Measurements from ENCODE around the gene TAF11L3. TPM values are rescaled to one million over a fixed set of nuclear protein-coding genes. Genes with fewer than 3 reads are reported as not detected.

The TAF11L3 gene
- total and polyA plus RNA-seq, 2 donors (not counting 1 experiment from before 2014, with no cell fraction given): not detected

DNA sequence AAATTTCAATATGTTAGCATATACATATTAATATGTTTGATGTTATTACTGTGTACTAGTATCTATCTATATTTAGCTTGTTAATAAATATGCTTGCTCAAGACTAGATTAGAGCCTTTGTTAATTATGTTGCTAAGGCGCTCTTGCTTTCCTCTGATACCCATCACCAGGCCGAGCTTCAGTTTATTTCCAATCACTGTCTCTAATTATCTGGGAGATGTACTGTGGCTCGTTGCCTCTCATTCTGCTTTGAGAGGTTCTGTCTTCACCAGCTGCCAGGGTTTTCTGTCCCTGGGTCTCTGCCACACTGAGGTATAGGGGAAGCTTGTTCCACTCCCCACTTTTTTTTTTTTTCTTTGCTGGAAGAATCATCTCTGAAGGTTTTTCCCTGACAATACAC is 41.1 kb upstream of the TAF11L3 start:
- Histone ChIP-seq H3K9ac (ENCODE audit: low read length) (no peak overlapping the region), H3K9me3 (ENCODE audit: control extremely low read depth in 1 of 3, control insufficient read depth in 2 of 3, insufficient read depth in 1 of 3, low read length in 2 of 3) (no peaks in the 10 kb centered on the region), H4K20me1 (ENCODE audit: control insufficient read depth, insufficient read depth, low read length, poor library complexity, severe bottlenecking) (no peaks in the 10 kb centered on the region), H2AFZ (ENCODE audit: insufficient read depth, low read depth, low read length, poor library complexity, severe bottlenecking) (no peak overlapping the region), H3K36me3 (replicated peaks in 1 of 2; ENCODE audit: control extremely low read depth in 1 of 2, control insufficient read depth in 1 of 2, extremely low read depth in 1 of 2, insufficient read depth in 2 of 2, low read length in 1 of 2) (no peaks in the 10 kb centered on the region), H3K4me2 (replicated peaks; ENCODE audit: low read depth, low read length, poor library complexity, severe bottlenecking) (no peak overlapping the region), H3K27me3 (replicated peaks in 1 of 4; ENCODE audit: control extremely low read depth in 1 of 4, control insufficient read depth in 3 of 4, insufficient read depth in 4 of 4, low read length in 3 of 4) (no peaks in the 10 kb centered on the region), H3K27ac (ENCODE audit: low read length in 2 of 2) (no peak overlapping the region), H3K4me1 (ENCODE audit: control insufficient read depth in 2 of 2, insufficient read depth in 2 of 2, low read length in 2 of 2) (peaks cover 0 to 5% of the 10 kb centered on the region in 2 donors), H3K4me3 (ENCODE audit: control extremely low read depth in 1 of 5, extremely low read depth in 1 of 5, insufficient read depth in 1 of 5, low read depth in 2 of 5, low read length in 4 of 5) (no peak overlapping the region), H3K79me2 (ENCODE audit: control insufficient read depth, insufficient read depth, low read length) (no peaks in the 10 kb centered on the region)
- WGBS (ENCODE audit: insufficient coverage): no CpG with 5 or more reads among the region's 3 CpGs
- Mint-ChIP-seq H3K4me3 (no peak overlapping the region), H3K9me3 (ENCODE audit: insufficient read depth) (no peaks in the 10 kb centered on the region), H3K27ac (no peak overlapping the region), H3K27me3 (no peaks in the 10 kb centered on the region), H3K4me1 (peaks cover 40% of the 10 kb centered on the region)
- intact Hi-C loops (cut with micrococcal nuclease): no loop called here
- ChIA-PET CTCF (interaction anchor here (0.7 to 1.4 kb wide), 2 partner anchors 45 to 261 kb away, joined by 3 to 6 read pairs; no protein-coding TSS in a partner anchor), POLR2A (no interaction called here)
- ATAC-seq (ENCODE audit: low read depth) (no peak), DNase-seq (no peak)
- TF ChIP-seq EZH2 (IDR thresholded peaks at IDR 0.05; ENCODE audit: borderline replicate concordance, insufficient read depth, low read depth, low read length, poor library complexity, severe bottlenecking) (no peak), CTCF (IDR thresholded peaks at IDR 0.05) (no peak)

GRCh38 chr5:17477573-17478265 is 40.4 kb upstream of the TAF11L3 start:
- Histone ChIP-seq H3K4me2 (replicated peaks; ENCODE audit: low read depth, low read length, poor library complexity, severe bottlenecking) (no peak overlapping the region), H3K36me3 (replicated peaks in 1 of 2; ENCODE audit: control extremely low read depth in 1 of 2, control insufficient read depth in 1 of 2, extremely low read depth in 1 of 2, insufficient read depth in 2 of 2, low read length in 1 of 2) (no peaks in the 10 kb centered on the region), H3K27me3 (replicated peaks in 1 of 4; ENCODE audit: control extremely low read depth in 1 of 4, control insufficient read depth in 3 of 4, insufficient read depth in 4 of 4, low read length in 3 of 4) (no peaks in the 10 kb centered on the region), H3K4me1 (ENCODE audit: control insufficient read depth in 2 of 2, insufficient read depth in 2 of 2, low read length in 2 of 2) (peaks cover 0 to 5% of the 10 kb centered on the region in 2 donors), H2AFZ (ENCODE audit: insufficient read depth, low read depth, low read length, poor library complexity, severe bottlenecking) (peak overlapping the region; percentile 7), H3K79me2 (ENCODE audit: control insufficient read depth, insufficient read depth, low read length) (no peaks in the 10 kb centered on the region), H4K20me1 (ENCODE audit: control insufficient read depth, insufficient read depth, low read length, poor library complexity, severe bottlenecking) (no peaks in the 10 kb centered on the region), H3K9me3 (ENCODE audit: control extremely low read depth in 1 of 3, control insufficient read depth in 2 of 3, insufficient read depth in 1 of 3, low read length in 2 of 3) (no peaks in the 10 kb centered on the region), H3K4me3 (ENCODE audit: control extremely low read depth in 1 of 5, extremely low read depth in 1 of 5, insufficient read depth in 1 of 5, low read depth in 2 of 5, low read length in 4 of 5) (no peak overlapping the region), H3K27ac (ENCODE audit: low read length in 2 of 2) (no peak overlapping the region), H3K9ac (ENCODE audit: low read length) (no peak overlapping the region)
- ATAC-seq (ENCODE audit: low read depth) (no peak), DNase-seq (no peak)
- 100% methylated on average over 2 of the region's 7 CpGs for WGBS (ENCODE audit: insufficient coverage)
- TF ChIP-seq CTCF (IDR thresholded peaks at IDR 0.05) (no peak), EZH2 (IDR thresholded peaks at IDR 0.05; ENCODE audit: borderline replicate concordance, insufficient read depth, low read depth, low read length, poor library complexity, severe bottlenecking) (no peak)
- Mint-ChIP-seq H3K27me3 (no peaks in the 10 kb centered on the region), H3K9me3 (ENCODE audit: insufficient read depth) (no peaks in the 10 kb centered on the region), H3K4me3 (no peak overlapping the region), H3K27ac (no peak overlapping the region), H3K4me1 (peaks cover 40% of the 10 kb centered on the region)
- ChIA-PET POLR2A (no interaction called here), CTCF (interaction anchor here (1.4 kb wide), 1 partner anchor 262 kb away, joined by 6 read pairs; no protein-coding TSS in a partner anchor)
- intact Hi-C loops (cut with micrococcal nuclease): no loop called here

Measured in B cell (primary cell).